SK-N-SH (cell line): ENCODE data around the gene CSRP2. TPM values are rescaled to one million over a fixed set of nuclear protein-coding genes. Genes with fewer than 3 reads are reported as not detected.
A peak's percentile ranks its signal among the peaks of the same experiment; 100 is the strongest.

Experiments
- CTCF ChIA-PET: fragments of 300-600, 350-600 bp; formaldehyde crosslinking; extraction: SDS; loops from one replicate; lab custom pipeline; 2021; lab: Yijun Ruan, JAX
- POLR2A ChIA-PET: fragments of 350-600 bp; sonication (Branson Sonifier 250); formaldehyde crosslinking; extraction: SDS; loops from one replicate; lab custom pipeline; 2020; ENCODE audit warnings: antibody characterized with exemption, inconsistent platforms; lab: Yijun Ruan, JAX
- DNase-seq: peaks from one replicate; pipeline ENCODE4 v3.0.0; 2012
- H2AFZ ChIP-seq: fragments of 200-600 bp; sonication (generic); 2 replicates; pipeline ENCODE4 v1.8.1; 2016; ENCODE audit warnings: antibody characterized with exemption, mild to moderate bottlenecking, low read depth
- H3F3A ChIP-seq: fragments of 200-600 bp; sonication (generic); replicated peaks from 2 replicates; pipeline ENCODE3; 2016; ENCODE audit warnings: antibody characterized with exemption, mild to moderate bottlenecking; ENCODE audit not compliant: insufficient read depth
- H3K27ac ChIP-seq, 2 experiments: fragments of 200-500 bp in 1 of 2; fragments of 200-600 bp in 1 of 2; sonication (Bioruptor generic) in 1 of 2; sonication (generic), shearing (Covaris generic) in 1 of 2; 2 replicates each; pipeline versions ENCODE4 v1.5.1 to v1.6.1; 2014 to 2016; ENCODE audit warnings: low read depth in 2 of 2, inconsistent platforms in 1 of 2, low read length in 1 of 2, mild to moderate bottlenecking in 1 of 2, mixed read lengths in 1 of 2
- H3K27me3 ChIP-seq: fragments of 200-600 bp; sonication (generic), shearing (Covaris generic); 2 replicates; pipeline ENCODE4 v1.6.1; 2016; ENCODE audit warnings: mixed run types; ENCODE audit not compliant: insufficient read depth
- H3K36me3 ChIP-seq, 2 experiments: fragments of 200-500 bp in 1 of 2; fragments of 200-600 bp in 1 of 2; sonication (Bioruptor generic) in 1 of 2; sonication (generic) in 1 of 2; replicated peaks in 1 of 2; 2 replicates each; pipeline versions ENCODE3 to v1.5.1; 2014 to 2016; ENCODE audit warnings: low read length in 1 of 2, mild to moderate bottlenecking in 1 of 2; ENCODE audit not compliant: insufficient read depth in 2 of 2, control insufficient read depth in 1 of 2
- H3K4me1 ChIP-seq, 2 experiments: fragments of 200-500 bp in 1 of 2; fragments of 200-600 bp in 1 of 2; sonication (Bioruptor generic) in 1 of 2; sonication (generic), shearing (Covaris generic) in 1 of 2; 2 replicates each; pipeline versions ENCODE4 v1.5.1 to v1.6.1; 2014 to 2016; ENCODE audit warnings: low read depth in 1 of 2, low read length in 1 of 2, mixed run types in 1 of 2; ENCODE audit not compliant: insufficient read depth in 2 of 2, control insufficient read depth in 1 of 2
- H3K4me2 ChIP-seq: fragments of 200-600 bp; sonication (generic), shearing (Covaris generic); 2 replicates; pipeline ENCODE4 v1.6.1; 2017; ENCODE audit warnings: mixed run types
- H3K4me3 ChIP-seq, 2 experiments: fragments of 200-500 bp in 1 of 2; fragments of 200-600 bp in 1 of 2; sonication (Bioruptor generic) in 1 of 2; sonication (generic), shearing (Covaris generic) in 1 of 2; 2 replicates each; pipeline versions ENCODE4 v1.5.1 to v1.8.1; 2014 to 2016; ENCODE audit warnings: low read depth in 2 of 2, inconsistent platforms in 1 of 2, low read length in 1 of 2, mild to moderate bottlenecking in 1 of 2, mixed read lengths in 1 of 2, moderate library complexity in 1 of 2
- H3K79me2 ChIP-seq: fragments of 200-600 bp; sonication (generic); 2 replicates; pipeline ENCODE4 v1.8.1; 2017; ENCODE audit warnings: mild to moderate bottlenecking; ENCODE audit not compliant: insufficient read depth
- H3K9ac ChIP-seq: fragments of 200-600 bp; sonication (generic); 2 replicates; pipeline ENCODE4 v1.6.1; 2017; ENCODE audit warnings: mixed run types
- H3K9me2 ChIP-seq: fragments of 200-600 bp; sonication (generic); 2 replicates; pipeline ENCODE4 v1.6.1; 2017; ENCODE audit warnings: mixed run types
- H3K9me3 ChIP-seq: fragments of 200-600 bp; sonication (generic); 2 replicates; pipeline ENCODE4 v1.6.1; 2017; ENCODE audit warnings: mixed run types, mild to moderate bottlenecking, moderate library complexity
- H4K20me1 ChIP-seq: fragments of 200-600 bp; sonication (generic); 2 replicates; pipeline ENCODE4 v1.6.1; 2017; ENCODE audit warnings: mild to moderate bottlenecking, mixed run types; ENCODE audit not compliant: insufficient read depth
- EP300 ChIP-seq, 2 experiments: IDR thresholded peaks; 2 replicates each; pipeline versions ENCODE4 v1.4.0 to v1.6.1; 2012; ENCODE audit warnings: borderline replicate concordance in 1 of 2, low read depth in 1 of 2, low read length in 1 of 2
- EZH2phosphoT487 ChIP-seq: fragments of 200-600 bp; sonication (generic); IDR thresholded peaks from 2 replicates; pipeline ENCODE4 v1.6.1; 2017; ENCODE audit warnings: low read depth, mixed run types, mild to moderate bottlenecking, antibody characterized with exemption, moderate library complexity, borderline replicate concordance
- FOXM1 ChIP-seq: IDR thresholded peaks from 2 replicates; pipeline ENCODE4 v1.4.0; 2012; ENCODE audit warnings: low read depth, mild to moderate bottlenecking
- MEF2A ChIP-seq: IDR thresholded peaks from 2 replicates; pipeline ENCODE4 v1.4.0; 2012; ENCODE audit warnings: low read depth, borderline replicate concordance
- NFIC ChIP-seq: IDR thresholded peaks from 2 replicates; pipeline ENCODE4 v1.4.0; 2012; ENCODE audit warnings: borderline replicate concordance
- POLR2AphosphoS5 ChIP-seq: IDR thresholded peaks from 2 replicates; pipeline ENCODE4 v1.6.1; 2012; ENCODE audit warnings: low read depth, low read length
- RAD21 ChIP-seq: IDR thresholded peaks from 2 replicates; pipeline ENCODE4 v1.6.1; 2012; ENCODE audit warnings: mild to moderate bottlenecking, low read length
- RCOR1 ChIP-seq: fragments of 150-350 bp; IDR thresholded peaks from 2 replicates; pipeline ENCODE4 v1.6.1; 2017; ENCODE audit warnings: antibody characterized with exemption, low read length
- REST ChIP-seq: IDR thresholded peaks from 2 replicates; pipeline ENCODE4 v1.6.1; 2012; ENCODE audit warnings: mild to moderate bottlenecking, low read depth, low read length, moderate library complexity
- SIN3A ChIP-seq: IDR thresholded peaks from 2 replicates; pipeline ENCODE4 v1.6.1; 2012; ENCODE audit warnings: low read depth, mild to moderate bottlenecking, low read length, moderate library complexity, borderline replicate concordance
- TCF12 ChIP-seq: IDR thresholded peaks from 2 replicates; pipeline ENCODE4 v1.4.0; 2012
- USF2 ChIP-seq: fragments of 150-350 bp; IDR thresholded peaks from 2 replicates; pipeline ENCODE4 v1.6.1; 2017; ENCODE audit warnings: antibody characterized with exemption, low read length, low read depth, borderline replicate concordance
- ZBTB33 ChIP-seq: IDR thresholded peaks from 2 replicates; pipeline ENCODE4 v1.4.0; 2012; ENCODE audit warnings: low read depth, borderline replicate concordance
- WGBS: methylation state at CpG from one replicate; pipeline ENCODE4 v1.1.6; 2017; ENCODE audit warnings: low lambda C conversion rate; 5-methylcytosine and 5-hydroxymethylcytosine counted together
- polyA plus RNA-seq, 3 experiments: library from polyadenylated mRNA; depleted of rRNA; stranded (reverse); fragments of >200 nt; gene quantifications; 2 replicates each; pipeline ENCODE4 v1.2.3, GENCODE V29; 2012

Gene CSRP2
- polyA plus RNA-seq, 1 of the 3 experiments (the other 2 are of a cell fraction), result 87.6 TPM

GRCh38 chr12:76915361-76916169 is 36.7 kb upstream of the CSRP2 start:
- Histone ChIP-seq H3K27ac (peak overlapping the region in 1 of 2 experiments; percentile 40; a peak in 1 of 4 replicates), H3K79me2 (no peaks in the 10 kb centered on the region), H3K9me3 (no peaks in the 10 kb centered on the region), H4K20me1 (no peaks in the 10 kb centered on the region), H3K9me2 (no peaks in the 10 kb centered on the region), H3K9ac (no peak overlapping the region), H3F3A (no peaks in the 10 kb centered on the region), H3K4me2 (no peak overlapping the region), H3K27me3 (no peaks in the 10 kb centered on the region), H3K4me1 (peaks cover 0 to 6% of the 10 kb centered on the region in 2 experiments; a peak in 3 of 4 replicates), H3K36me3 (no peaks in the 10 kb centered on the region), H2AFZ (peak overlapping the region; percentile 29; the same call in 1 of the 2 replicates), H3K4me3 (no peak overlapping the region)
- DNase-seq, result no peak
- no peak for TF ChIP-seq USF2
- no peak for TF ChIP-seq REST
- TF ChIP-seq POLR2AphosphoS5, result no peak
- TF ChIP-seq TCF12, result no peak
- no peak for TF ChIP-seq NFIC
- no peak for TF ChIP-seq FOXM1
- no peak for TF ChIP-seq RCOR1
- no peak for TF ChIP-seq MEF2A
- no peak for TF ChIP-seq RAD21
- no peak for TF ChIP-seq ZBTB33
- no peak for TF ChIP-seq EP300 (IDR thresholded peaks at IDR 0.05; ENCODE audit: borderline replicate concordance in 1 of 2, low read depth in 1 of 2, low read length in 1 of 2)
- TF ChIP-seq EZH2phosphoT487, result no peak
- no peak for TF ChIP-seq SIN3A
- ChIA-PET CTCF (interaction anchor here (0.9 to 1.4 kb wide), 3 partner anchors 17 to 95 kb away, joined by 3 to 6 read pairs (median 3); no protein-coding TSS in a partner anchor), POLR2A (no interaction called here)
- WGBS, result 50% methylated on average over 6 of the region's 6 CpGs
